ENCODE data around the gene MAP4K2. TPM values are rescaled to one million over a fixed set of nuclear protein-coding genes. Genes with fewer than 3 reads are reported as not detected.

Gene MAP4K2
- total RNA-seq, 1 experiment from 2014 or later = 24.7 TPM

GRCh38 chr11:64810891-64811272, 7.9 kb upstream of the MAP4K2 start:
- Histone ChIP-seq H3K27me3 (ENCODE audit: insufficient read depth, low read length) (no peaks in the 10 kb centered on the region), H3T11ph (ENCODE audit: low read length) (no peak overlapping the region)

More at GRCh38 chr11:64810891-64811272, 7.9 kb upstream of the MAP4K2 start:
- Mint-ChIP-seq H3K27ac (peak overlapping the region; percentile 61 to 83 (median 62); a peak in 4 of 7 replicates), H3K27me3 (ENCODE audit: low read depth) (no peaks in the 10 kb centered on the region; the same call in 1 of the 2 replicates), H3K4me3 (peak overlapping the region; percentile 92 to 96), H3K9me3 (no peaks in the 10 kb centered on the region; a peak in 1 of 5 replicates), H3K36me3 (ENCODE audit: insufficient read depth in 1 of 3, low read depth in 3 of 3) (peaks cover 4 to 27% (median 22%) of the 10 kb centered on the region in 3 experiments; a peak in 6 of 7 replicates), H3K4me1 (peaks cover 6 to 7% of the 10 kb centered on the region in 2 experiments; a peak in 3 of 4 replicates)
- Histone ChIP-seq H3K9ac (ENCODE audit: extremely low read depth, insufficient read length, low read length) (no peak overlapping the region), H3K4ac (ENCODE audit: low read depth, low read length) (no peak overlapping the region), H2AFZ (ENCODE audit: low read length) (peak overlapping the region; percentile 63), H2BK5ac (ENCODE audit: insufficient read length, low read length) (no peak overlapping the region), H3K79me1 (ENCODE audit: insufficient read depth, low read depth, low read length, poor library complexity, severe bottlenecking) (no peaks in the 10 kb centered on the region), H2BK12ac (ENCODE audit: insufficient read length, low read depth, low read length) (no peak overlapping the region), H4K8ac (replicated peaks; ENCODE audit: insufficient read length, low read depth, low read length) (no peak overlapping the region), H3K4me1 (ENCODE audit: insufficient read depth, low read length) (no peaks in the 10 kb centered on the region), H3K4me2 (ENCODE audit: insufficient read depth, insufficient read length, low read length) (peak overlapping the region; percentile 76), H4K5ac (ENCODE audit: insufficient read length, low read depth, low read length) (no peak overlapping the region), H2BK15ac (ENCODE audit: low read depth, low read length) (no peak overlapping the region), H3K56ac (ENCODE audit: insufficient read length, low read depth, low read length) (no peak overlapping the region), H3K27ac (ENCODE audit: insufficient read length, low read depth, low read length) (no peak overlapping the region), H3K79me2 (ENCODE audit: insufficient read depth, low read length) (no peaks in the 10 kb centered on the region), H4K20me1 (ENCODE audit: control insufficient read depth, insufficient read depth, insufficient read length) (no peaks in the 10 kb centered on the region), H3K14ac (ENCODE audit: insufficient read depth, low read length) (no peak overlapping the region), H3K23me2 (ENCODE audit: insufficient read length, low read depth, low read length, poor library complexity, severe bottlenecking) (peaks cover 15% of the 10 kb centered on the region), H2AK5ac (ENCODE audit: insufficient read length, low read length) (no peak overlapping the region), H3K23ac (ENCODE audit: insufficient read length, low read depth, low read length) (no peak overlapping the region), H3K9me3 (ENCODE audit: control insufficient read depth, low read depth, low read length) (no peaks in the 10 kb centered on the region), H3K18ac (ENCODE audit: insufficient read length, low read depth, low read length) (peak overlapping the region; percentile 58), H2BK20ac (ENCODE audit: low read depth, low read length, poor library complexity, severe bottlenecking) (no peak overlapping the region), H2BK120ac (ENCODE audit: low read depth, low read length, poor library complexity, severe bottlenecking) (no peak overlapping the region), H4K91ac (ENCODE audit: insufficient read length, low read depth, low read length) (no peak overlapping the region)
- TF ChIP-seq CTCF (conservative IDR thresholded peaks at IDR 0.05) = no peak
- no CpG with 5 or more reads among the region's 17 CpGs for WGBS (ENCODE audit: extremely low coverage, insufficient read length, low lambda C conversion rate)
- DNase-seq = no peak

All from H9 (cell line).